ENCODE measurements around the gene IGF1. TPM values are rescaled to one million over a fixed set of nuclear protein-coding genes. Genes with fewer than 3 reads are reported as not detected.

Gene IGF1
- total RNA-seq, 1 experiment from 2014 or later: not detected

DNA sequence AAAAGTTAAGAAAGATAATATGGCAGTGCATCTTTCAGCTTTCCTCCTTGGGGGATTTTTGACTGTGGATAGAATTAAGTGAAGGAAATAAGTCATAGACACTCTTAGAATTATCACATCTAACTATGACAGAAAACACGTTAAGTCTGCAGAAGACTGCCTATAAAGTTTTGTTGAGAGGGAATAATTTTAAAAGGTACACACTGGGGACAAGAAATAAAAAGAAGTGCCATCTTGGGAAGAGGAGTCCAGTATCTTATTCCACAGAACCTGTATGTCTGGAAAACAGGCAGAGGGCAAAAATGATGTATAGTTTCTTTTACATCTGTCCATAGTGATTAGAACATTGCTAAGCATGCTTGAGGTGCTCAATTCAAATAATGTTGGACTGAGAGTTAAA is 80.7 kb downstream of the IGF1 start:
- CTCF ChIA-PET: no interaction called here
- no TSS peak for BruUV-seq (replicated peaks)
- no peak overlapping the region for H3K4me3 Mint-ChIP-seq (ENCODE audit: low read depth, unreplicated experiment)
- no peak overlapping the region for H3K27ac Mint-ChIP-seq (ENCODE audit: unreplicated experiment)
- H3K36me3 Mint-ChIP-seq (ENCODE audit: insufficient read depth, unreplicated experiment): no peaks in the 10 kb centered on the region
- no peaks in the 10 kb centered on the region for H3K4me1 Mint-ChIP-seq (ENCODE audit: low read depth, unreplicated experiment)
- TF ChIP-seq, protein P1, sequence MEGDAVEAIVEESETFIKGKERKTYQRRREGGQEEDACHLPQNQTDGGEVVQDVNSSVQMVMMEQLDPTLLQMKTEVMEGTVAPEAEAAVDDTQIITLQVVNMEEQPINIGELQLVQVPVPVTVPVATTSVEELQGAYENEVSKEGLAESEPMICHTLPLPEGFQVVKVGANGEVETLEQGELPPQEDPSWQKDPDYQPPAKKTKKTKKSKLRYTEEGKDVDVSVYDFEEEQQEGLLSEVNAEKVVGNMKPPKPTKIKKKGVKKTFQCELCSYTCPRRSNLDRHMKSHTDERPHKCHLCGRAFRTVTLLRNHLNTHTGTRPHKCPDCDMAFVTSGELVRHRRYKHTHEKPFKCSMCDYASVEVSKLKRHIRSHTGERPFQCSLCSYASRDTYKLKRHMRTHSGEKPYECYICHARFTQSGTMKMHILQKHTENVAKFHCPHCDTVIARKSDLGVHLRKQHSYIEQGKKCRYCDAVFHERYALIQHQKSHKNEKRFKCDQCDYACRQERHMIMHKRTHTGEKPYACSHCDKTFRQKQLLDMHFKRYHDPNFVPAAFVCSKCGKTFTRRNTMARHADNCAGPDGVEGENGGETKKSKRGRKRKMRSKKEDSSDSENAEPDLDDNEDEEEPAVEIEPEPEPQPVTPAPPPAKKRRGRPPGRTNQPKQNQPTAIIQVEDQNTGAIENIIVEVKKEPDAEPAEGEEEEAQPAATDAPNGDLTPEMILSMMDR (IDR thresholded peaks at IDR 0.05; ENCODE audit: unreplicated experiment): no peak
- intact Hi-C loops (cut with micrococcal nuclease; ENCODE audit: unreplicated experiment): no loop called here
- DNase-seq: no peak
- H3K27me3 Mint-ChIP-seq (ENCODE audit: unreplicated experiment): no peaks in the 10 kb centered on the region
- H3K9me3 Mint-ChIP-seq (ENCODE audit: low read depth, unreplicated experiment): peaks cover 2% of the 10 kb centered on the region

DNA sequence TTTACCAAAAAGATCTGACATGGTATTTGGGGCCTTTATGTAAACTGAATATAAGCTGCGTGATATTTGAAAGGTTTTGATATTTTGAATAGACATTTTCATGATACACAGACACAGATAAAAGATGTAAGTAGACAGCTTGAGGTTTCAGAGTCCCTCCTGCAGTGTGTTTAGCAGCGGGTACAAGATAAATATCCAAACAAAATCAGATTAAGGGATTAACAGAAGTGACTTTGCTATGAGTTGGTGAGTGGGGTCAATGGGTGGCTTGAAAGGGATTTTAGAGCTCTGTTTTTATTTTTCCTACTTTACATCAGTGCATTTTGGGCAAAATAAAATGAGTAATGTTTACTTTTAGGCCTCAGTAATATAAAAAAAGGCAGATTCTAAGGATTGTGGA is 84.1 kb downstream of the IGF1 start:
- BruUV-seq (replicated peaks): no TSS peak
- Mint-ChIP-seq H3K4me1 (ENCODE audit: low read depth, unreplicated experiment) (no peaks in the 10 kb centered on the region), H3K36me3 (ENCODE audit: insufficient read depth, unreplicated experiment) (no peaks in the 10 kb centered on the region), H3K27ac (ENCODE audit: unreplicated experiment) (no peak overlapping the region), H3K9me3 (ENCODE audit: low read depth, unreplicated experiment) (peaks cover 5% of the 10 kb centered on the region), H3K27me3 (ENCODE audit: unreplicated experiment) (no peaks in the 10 kb centered on the region), H3K4me3 (ENCODE audit: low read depth, unreplicated experiment) (no peak overlapping the region)
- CTCF ChIA-PET: no interaction called here
- TF ChIP-seq, protein P1 (IDR thresholded peaks at IDR 0.05; ENCODE audit: unreplicated experiment): no peak
- intact Hi-C loops (cut with micrococcal nuclease; ENCODE audit: unreplicated experiment): no loop called here
- no peak for DNase-seq

DNA sequence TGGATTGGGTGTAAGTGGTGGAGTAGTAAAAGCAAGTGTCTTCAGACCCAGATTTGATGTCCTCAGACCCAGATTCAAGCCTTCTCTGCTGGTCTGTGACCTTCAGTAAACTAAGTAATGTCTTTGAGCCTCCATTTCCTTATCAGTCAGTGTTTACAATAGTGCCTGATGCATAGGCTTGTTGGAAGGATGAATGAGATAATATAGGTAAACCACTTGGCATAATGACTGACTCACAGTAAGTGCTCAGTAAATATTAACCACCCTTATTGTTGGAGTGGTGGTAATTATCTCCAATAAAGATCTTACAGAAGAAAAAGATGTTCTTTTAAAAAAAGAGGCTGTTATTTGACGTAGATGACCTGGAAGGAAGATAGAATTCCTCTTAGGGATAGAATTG is 86.2 kb downstream of the IGF1 start:
- Mint-ChIP-seq H3K9me3 (ENCODE audit: low read depth, unreplicated experiment) (peaks cover 5% of the 10 kb centered on the region), H3K27ac (ENCODE audit: unreplicated experiment) (no peak overlapping the region), H3K4me3 (ENCODE audit: low read depth, unreplicated experiment) (no peak overlapping the region), H3K27me3 (ENCODE audit: unreplicated experiment) (no peaks in the 10 kb centered on the region), H3K36me3 (ENCODE audit: insufficient read depth, unreplicated experiment) (no peaks in the 10 kb centered on the region), H3K4me1 (ENCODE audit: low read depth, unreplicated experiment) (no peaks in the 10 kb centered on the region)
- TF ChIP-seq, protein P1 (IDR thresholded peaks at IDR 0.05; ENCODE audit: unreplicated experiment): no peak
- intact Hi-C loops (cut with micrococcal nuclease; ENCODE audit: unreplicated experiment): no loop called here
- DNase-seq: no peak
- CTCF ChIA-PET: no interaction called here
- BruUV-seq (replicated peaks): no TSS peak

DNA sequence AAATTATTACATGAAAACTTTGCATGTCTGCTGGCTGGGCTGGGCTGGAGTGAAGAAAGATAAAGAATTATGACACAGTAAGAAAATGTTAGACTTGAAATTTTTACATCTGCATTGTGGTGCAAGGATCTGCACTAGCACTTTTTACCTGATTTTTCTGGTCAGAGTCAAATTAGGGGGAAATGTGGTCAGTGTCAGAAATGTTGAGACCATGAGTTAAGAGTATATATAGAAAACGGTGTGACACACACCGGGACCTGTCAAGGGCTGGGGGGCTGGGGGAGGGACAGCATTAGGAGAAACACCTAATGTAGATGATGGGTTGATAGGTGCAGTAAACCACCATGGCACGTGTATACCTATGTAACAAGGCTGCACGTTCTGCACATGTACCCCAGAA is 90.3 kb downstream of the IGF1 start:
- Mint-ChIP-seq H3K9me3 (ENCODE audit: low read depth, unreplicated experiment) (peaks cover 14% of the 10 kb centered on the region), H3K4me1 (ENCODE audit: low read depth, unreplicated experiment) (no peaks in the 10 kb centered on the region), H3K27me3 (ENCODE audit: unreplicated experiment) (no peaks in the 10 kb centered on the region), H3K36me3 (ENCODE audit: insufficient read depth, unreplicated experiment) (no peaks in the 10 kb centered on the region), H3K4me3 (ENCODE audit: low read depth, unreplicated experiment) (no peak overlapping the region), H3K27ac (ENCODE audit: unreplicated experiment) (no peak overlapping the region)
- BruUV-seq (replicated peaks): no TSS peak
- TF ChIP-seq, protein P1 (IDR thresholded peaks at IDR 0.05; ENCODE audit: unreplicated experiment): no peak
- intact Hi-C loops (cut with micrococcal nuclease; ENCODE audit: unreplicated experiment): no loop called here
- CTCF ChIA-PET: no interaction called here
- DNase-seq: no peak

DNA sequence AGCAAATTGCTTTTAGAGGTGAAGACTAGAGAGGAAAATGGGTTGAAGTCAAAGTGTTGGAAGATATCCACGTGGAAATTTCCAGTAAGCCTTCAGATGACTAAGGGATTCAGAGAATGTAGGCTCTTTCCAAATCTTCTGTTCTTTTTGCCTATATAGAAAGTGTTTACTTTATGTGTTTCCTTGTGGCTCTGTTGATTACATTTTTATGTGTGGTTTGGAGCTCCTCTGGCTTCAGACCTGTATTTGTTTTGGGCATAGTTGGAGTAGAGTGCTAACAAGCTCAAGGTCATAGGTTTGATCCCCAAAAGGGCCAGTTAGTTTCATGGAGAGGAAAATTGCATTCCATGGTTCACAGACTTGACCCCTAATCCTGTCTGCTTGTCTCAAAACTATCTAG is 91.9 kb downstream of the IGF1 start:
- H3K4me3 Mint-ChIP-seq (ENCODE audit: low read depth, unreplicated experiment): no peak overlapping the region
- H3K4me1 Mint-ChIP-seq (ENCODE audit: low read depth, unreplicated experiment): no peaks in the 10 kb centered on the region
- no peaks in the 10 kb centered on the region for H3K36me3 Mint-ChIP-seq (ENCODE audit: insufficient read depth, unreplicated experiment)
- peaks cover 19% of the 10 kb centered on the region for H3K9me3 Mint-ChIP-seq (ENCODE audit: low read depth, unreplicated experiment)
- CTCF ChIA-PET: no interaction called here
- no peak for DNase-seq
- BruUV-seq (replicated peaks): no TSS peak
- TF ChIP-seq, protein P1 (IDR thresholded peaks at IDR 0.05; ENCODE audit: unreplicated experiment): no peak
- intact Hi-C loops (cut with micrococcal nuclease; ENCODE audit: unreplicated experiment): no loop called here
- H3K27me3 Mint-ChIP-seq (ENCODE audit: unreplicated experiment): no peaks in the 10 kb centered on the region
- H3K27ac Mint-ChIP-seq (ENCODE audit: unreplicated experiment): no peak overlapping the region
